ENCODE data around the gene TDRD1. TPM values are rescaled to one million over a fixed set of nuclear protein-coding genes. Genes with fewer than 3 reads are reported as not detected.

Gene TDRD1
- total RNA-seq, 1 experiment from 2014 or later = not detected

DNA sequence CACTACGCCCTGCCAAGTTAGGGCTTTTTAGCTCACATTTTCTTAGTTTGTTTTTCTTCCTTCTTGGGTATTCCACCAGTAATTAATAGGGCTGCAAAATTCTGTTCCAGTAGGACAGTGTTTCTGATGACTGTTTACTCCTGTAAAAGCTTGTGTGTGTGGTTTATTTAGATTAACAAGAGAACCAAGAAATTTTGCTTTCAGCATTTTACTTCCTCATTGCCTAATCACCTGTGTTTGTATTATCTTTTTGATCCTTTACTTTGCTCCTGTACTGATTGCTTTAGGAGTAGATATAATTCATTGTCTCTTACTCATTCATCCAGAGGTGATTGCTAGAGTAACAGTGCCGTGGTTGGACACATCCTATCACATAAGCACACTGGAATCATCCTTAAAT, 27.7 kb downstream of the TDRD1 start:
- BruUV-seq (replicated peaks) = no TSS peak
- Histone ChIP-seq H3K9me3 (ENCODE audit: low read depth, low read length, poor library complexity, severe bottlenecking) (no peaks in the 10 kb centered on the region), H3K27ac (ENCODE audit: low read depth, low read length, poor library complexity, severe bottlenecking) (no peak overlapping the region), H3K27me3 (replicated peaks; ENCODE audit: insufficient read depth, low read depth, low read length, poor library complexity) (peaks cover 50% of the 10 kb centered on the region), H3K36me3 (ENCODE audit: insufficient read depth, low read length, poor library complexity, severe bottlenecking) (no peaks in the 10 kb centered on the region), H3K4me1 (ENCODE audit: insufficient read depth, low read length, poor library complexity, severe bottlenecking) (no peaks in the 10 kb centered on the region), H3K4me3 (ENCODE audit: low read depth, low read length, poor library complexity, severe bottlenecking) (no peak overlapping the region)
- ChIA-PET CTCF (no interaction called here), POLR2A (ENCODE audit: low non-redundant PET) (no interaction called here)
- no peak for DNase-seq (ENCODE audit: low spot score)
- no peak for TF ChIP-seq EZH2 (IDR thresholded peaks at IDR 0.05; ENCODE audit: borderline replicate concordance, low read depth, low read length, poor library complexity, severe bottlenecking)
- TF ChIP-seq, protein P1, sequence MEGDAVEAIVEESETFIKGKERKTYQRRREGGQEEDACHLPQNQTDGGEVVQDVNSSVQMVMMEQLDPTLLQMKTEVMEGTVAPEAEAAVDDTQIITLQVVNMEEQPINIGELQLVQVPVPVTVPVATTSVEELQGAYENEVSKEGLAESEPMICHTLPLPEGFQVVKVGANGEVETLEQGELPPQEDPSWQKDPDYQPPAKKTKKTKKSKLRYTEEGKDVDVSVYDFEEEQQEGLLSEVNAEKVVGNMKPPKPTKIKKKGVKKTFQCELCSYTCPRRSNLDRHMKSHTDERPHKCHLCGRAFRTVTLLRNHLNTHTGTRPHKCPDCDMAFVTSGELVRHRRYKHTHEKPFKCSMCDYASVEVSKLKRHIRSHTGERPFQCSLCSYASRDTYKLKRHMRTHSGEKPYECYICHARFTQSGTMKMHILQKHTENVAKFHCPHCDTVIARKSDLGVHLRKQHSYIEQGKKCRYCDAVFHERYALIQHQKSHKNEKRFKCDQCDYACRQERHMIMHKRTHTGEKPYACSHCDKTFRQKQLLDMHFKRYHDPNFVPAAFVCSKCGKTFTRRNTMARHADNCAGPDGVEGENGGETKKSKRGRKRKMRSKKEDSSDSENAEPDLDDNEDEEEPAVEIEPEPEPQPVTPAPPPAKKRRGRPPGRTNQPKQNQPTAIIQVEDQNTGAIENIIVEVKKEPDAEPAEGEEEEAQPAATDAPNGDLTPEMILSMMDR (conservative IDR thresholded peaks at IDR 0.05; ENCODE audit: low read depth, low read length) = no peak
- intact Hi-C loops (cut with micrococcal nuclease; ENCODE audit: unreplicated experiment) = no loop called here

DNA sequence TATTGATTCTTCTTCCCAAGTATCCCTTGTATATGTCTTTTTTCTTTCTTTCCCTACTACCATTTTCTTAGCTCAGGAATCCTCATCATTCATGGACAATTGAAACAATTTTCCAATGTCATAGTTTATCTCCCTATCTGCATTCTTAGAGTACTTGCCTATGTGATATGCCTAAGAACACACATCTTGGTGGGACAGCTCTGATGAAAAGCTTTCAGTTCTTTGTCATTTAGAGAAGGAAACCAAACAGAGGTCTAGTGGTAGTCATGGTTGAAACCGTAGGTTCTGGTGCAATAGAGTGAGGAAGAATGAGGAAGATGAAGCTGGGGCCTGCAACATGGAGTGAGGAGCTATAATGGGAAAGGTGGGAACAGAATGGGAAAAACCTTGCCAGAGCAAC, 28.2 kb downstream of the TDRD1 start:
- CTCF ChIA-PET = no interaction called here
- no TSS peak for BruUV-seq (replicated peaks)
- Histone ChIP-seq H3K36me3 (ENCODE audit: insufficient read depth, low read length, poor library complexity, severe bottlenecking) (no peaks in the 10 kb centered on the region), H3K9me3 (ENCODE audit: low read depth, low read length, poor library complexity, severe bottlenecking) (no peaks in the 10 kb centered on the region), H3K27ac (ENCODE audit: low read depth, low read length, poor library complexity, severe bottlenecking) (no peak overlapping the region), H3K27me3 (replicated peaks; ENCODE audit: insufficient read depth, low read depth, low read length, poor library complexity) (peaks cover 55% of the 10 kb centered on the region), H3K4me3 (ENCODE audit: low read depth, low read length, poor library complexity, severe bottlenecking) (no peak overlapping the region), H3K4me1 (ENCODE audit: insufficient read depth, low read length, poor library complexity, severe bottlenecking) (no peaks in the 10 kb centered on the region)
- intact Hi-C loops (cut with micrococcal nuclease; ENCODE audit: unreplicated experiment) = no loop called here
- no peak for DNase-seq (ENCODE audit: low spot score)
- TF ChIP-seq, protein P1 (conservative IDR thresholded peaks at IDR 0.05; ENCODE audit: low read depth, low read length) = no peak
- no peak for TF ChIP-seq EZH2 (IDR thresholded peaks at IDR 0.05; ENCODE audit: borderline replicate concordance, low read depth, low read length, poor library complexity, severe bottlenecking)
- POLR2A ChIA-PET (ENCODE audit: low non-redundant PET) = no interaction called here

DNA sequence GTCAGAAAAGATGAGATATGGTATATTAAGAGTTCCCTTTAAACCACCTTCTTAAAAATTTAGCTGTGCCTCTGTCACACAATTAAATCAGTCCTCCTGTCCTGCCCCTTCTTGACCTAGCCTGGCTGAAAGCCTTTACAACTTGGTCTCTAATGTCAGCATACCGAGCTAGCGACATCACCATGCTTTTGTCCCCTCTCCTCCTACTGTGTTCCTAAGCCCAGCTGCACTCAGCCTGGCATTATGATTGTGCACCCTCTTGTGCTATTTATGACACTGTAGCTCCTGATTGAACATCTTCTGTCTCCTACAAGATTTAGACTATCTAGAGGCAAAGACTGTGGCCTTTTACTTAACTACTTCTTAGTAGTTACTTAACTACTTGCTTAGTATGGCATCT, 29.2 kb downstream of the TDRD1 start:
- H3K27me3 ChIP-seq (replicated peaks; ENCODE audit: insufficient read depth, low read depth, low read length, poor library complexity) = peaks cover 64% of the 10 kb centered on the region

More for the DNA sequence above, 29.2 kb downstream of the TDRD1 start:
- ChIA-PET CTCF (interaction anchor here (0.7 kb wide), 2 partner anchors 39 to 504 kb away, joined by 3 to 8 read pairs; no protein-coding TSS in a partner anchor), POLR2A (ENCODE audit: low non-redundant PET) (no interaction called here)
- intact Hi-C loops (cut with micrococcal nuclease; ENCODE audit: unreplicated experiment) = no loop called here
- BruUV-seq (replicated peaks) = no TSS peak
- no peak for TF ChIP-seq EZH2 (IDR thresholded peaks at IDR 0.05; ENCODE audit: borderline replicate concordance, low read depth, low read length, poor library complexity, severe bottlenecking)
- TF ChIP-seq, protein P1 (conservative IDR thresholded peaks at IDR 0.05; ENCODE audit: low read depth, low read length) = no peak
- Histone ChIP-seq H3K36me3 (ENCODE audit: insufficient read depth, low read length, poor library complexity, severe bottlenecking) (no peaks in the 10 kb centered on the region), H3K27ac (ENCODE audit: low read depth, low read length, poor library complexity, severe bottlenecking) (no peak overlapping the region), H3K4me3 (ENCODE audit: low read depth, low read length, poor library complexity, severe bottlenecking) (no peak overlapping the region), H3K9me3 (ENCODE audit: low read depth, low read length, poor library complexity, severe bottlenecking) (no peaks in the 10 kb centered on the region), H3K4me1 (ENCODE audit: insufficient read depth, low read length, poor library complexity, severe bottlenecking) (no peaks in the 10 kb centered on the region)
- peak; percentile 7 for DNase-seq (ENCODE audit: low spot score)
